HepG2 (cell line): ENCODE measurements around the gene PMM2. TPM values are rescaled to one million over a fixed set of nuclear protein-coding genes. Genes with fewer than 3 reads are reported as not detected.
"Not testable (repeated sequence)": the region's sequence is repeated elsewhere in the genome, so short reads cannot be mapped to it uniquely, and the experiment has no call there.

ENCODE experiments used
- ATAC-seq: fragments of 200-7000 bp; cut with Tn5 transposase; 3 replicates; pipeline ENCODE4 v1.9.1; 2020; ENCODE audit warnings: mild to moderate bottlenecking, moderate library complexity
- BruUV-seq: library from RNA; stranded (reverse); fragments of 400-500 nt; replicated peaks from 2 replicates; lab custom pipeline; 2021; lab: Mats Ljungman, UMichigan
- CTCF ChIA-PET: fragments of 300-600 bp; formaldehyde crosslinking; extraction: SDS; loops from one replicate; lab custom pipeline; 2021; ENCODE audit warnings: low total read pairs, inconsistent platforms, low intra/inter-chr PET ratio; lab: Yijun Ruan, JAX
- POLR2A ChIA-PET: fragments of 350-600 bp; sonication (Branson Sonifier 250); formaldehyde crosslinking; loops from one replicate; lab custom pipeline; 2020; ENCODE audit warnings: antibody characterized with exemption, inconsistent platforms; lab: Yijun Ruan, JAX
- DNase-seq: peaks from one replicate; pipeline ENCODE4 v3.0.0-alpha.2; 2015; ENCODE audit warnings: low spot score
- FAIRE-seq: peaks from 3 replicates; lab custom pipeline; 2011; peaks lifted over from hg19 to GRCh38; lab: Jason Lieb, UNC
- H2AFZ ChIP-seq: one replicate; pipeline ENCODE4 v1.6.1; 2011; ENCODE audit warnings: low read length, inconsistent platforms
- H3K27ac ChIP-seq: fragments of 300-600 bp; 3 replicates; pipeline ENCODE4 v1.8.0; 2011; ENCODE audit warnings: mixed run types, mild to moderate bottlenecking, mixed read lengths, low read length, inconsistent platforms; ENCODE audit not compliant: insufficient read depth; ENCODE audit errors: extremely low read length
- H3K27me3 ChIP-seq, 2 experiments: fragments of 200-600 bp in 1 of 2; 2 replicates in 1 of 2; 3 replicates in 1 of 2; pipeline versions ENCODE4 v1.6.0 to v1.8.0; 2011; ENCODE audit warnings: low read length in 2 of 2, mild to moderate bottlenecking in 2 of 2, moderate library complexity in 2 of 2, inconsistent platforms in 1 of 2; ENCODE audit not compliant: insufficient read depth in 2 of 2, control insufficient read depth in 1 of 2
- H3K36me3 ChIP-seq, 2 experiments: fragments of 200-600 bp in 1 of 2; replicated peaks in 1 of 2; 2 replicates in 1 of 2; 3 replicates in 1 of 2; pipeline versions ENCODE4 v1.5.1 to v1.8.0; 2011; ENCODE audit warnings: low read length in 2 of 2, inconsistent platforms in 1 of 2; ENCODE audit not compliant: insufficient read depth in 2 of 2, control insufficient read depth in 1 of 2
- H3K4me1 ChIP-seq: 2 replicates; pipeline ENCODE4 v1.5.1; 2012; ENCODE audit warnings: low read length, inconsistent platforms; ENCODE audit not compliant: insufficient read depth
- H3K4me2 ChIP-seq: 2 replicates; pipeline ENCODE4 v1.6.0; 2011; ENCODE audit warnings: low read depth, low read length, inconsistent platforms
- H3K4me3 ChIP-seq, 3 experiments: fragments of 200-600 bp in 1 of 3; sonication (generic), shearing (Covaris generic) in 1 of 3; replicated peaks in 1 of 3; 2 replicates each; pipeline ENCODE4 v1.5.1; 2011 to 2016; ENCODE audit warnings: low read length in 3 of 3, inconsistent platforms in 2 of 3, low read depth in 2 of 3, mild to moderate bottlenecking in 2 of 3, control low read depth in 1 of 3, mixed read lengths in 1 of 3; ENCODE audit not compliant: insufficient read depth in 1 of 3
- H3K79me2 ChIP-seq: one replicate; pipeline ENCODE4 v1.6.1; 2011; ENCODE audit warnings: low read length, inconsistent platforms; ENCODE audit not compliant: insufficient read depth
- H3K9ac ChIP-seq: 2 replicates; pipeline ENCODE4 v1.6.0; 2011; ENCODE audit warnings: mild to moderate bottlenecking, low read depth, low read length, inconsistent platforms; ENCODE audit not compliant: insufficient read depth
- H3K9me3 ChIP-seq: 2 replicates; pipeline ENCODE4 v1.5.1; 2012; ENCODE audit warnings: mild to moderate bottlenecking, low read length
- H4K20me1 ChIP-seq: 2 replicates; pipeline ENCODE4 v1.6.0; 2011; ENCODE audit warnings: inconsistent platforms, mild to moderate bottlenecking, low read length, moderate library complexity; ENCODE audit not compliant: insufficient read depth
- ZBTB40 ChIP-seq, 2 experiments: fragments of 450-650 bp in 1 of 2; sonication (generic) in 1 of 2; formaldehyde crosslinking in 1 of 2; IDR thresholded peaks; 2 replicates each; pipeline versions ENCODE4 v1.6.1 to v1.8.0; 2016 to 2022; ENCODE audit warnings: antibody characterized with exemption in 1 of 2, mild to moderate bottlenecking in 1 of 2, missing genetic modification reagents in 1 of 2
- WGBS: methylation state at CpG from one replicate; pipeline ENCODE4 v1.1.6; 2017; ENCODE audit warnings: low lambda C conversion rate; 5-methylcytosine and 5-hydroxymethylcytosine counted together
- in situ Hi-C: cut with HindIII; loops from 2 replicates; pipeline ENCODE4 v1.10.0; 2017; ENCODE audit warnings: low pct_unique_long_range_greater_than_20kb; ENCODE audit not compliant: extremely low pct_ligation_motif_present
- intact Hi-C: fragments of 100-400 bp; cut with micrococcal nuclease; formaldehyde crosslinking; loops from one replicate; pipeline ENCODE4 v1.10.0; 2022; ENCODE audit not compliant: unreplicated experiment
- polyA plus RNA-seq, 8 experiments: library from polyadenylated mRNA; depleted of rRNA in 3 of 8; stranded (reverse) in 7 of 8; unstranded in 1 of 8; fragments of >200 nt; fragmentation: Illumina TruSeq in 4 of 8; extraction: Trizol in 4 of 8; gene quantifications; 2 replicates each; pipeline versions ENCODE4 v1.2.1 to v1.2.3, GENCODE V29; 2011 to 2016; ENCODE audit warnings: low read depth in 4 of 8, missing spikeins in 1 of 8, mixed read lengths in 1 of 8; ENCODE audit not compliant: insufficient read depth in 1 of 8
- total RNA-seq, 5 experiments: library from RNA; depleted of rRNA; stranded (reverse); fragments of >200 nt; fragmentation: Illumina TruSeq; extraction: Trizol; gene quantifications; 2 replicates each; pipeline ENCODE4 v1.2.3, GENCODE V29; 2016; ENCODE audit warnings: low read depth in 1 of 5

PMM2 gene
- total and polyA plus RNA-seq, 2 of the 13 experiments (the other 11 are each of a cell fraction or from before 2014, with no cell fraction given) = 52.2 to 93.7 TPM

GRCh38 chr16:8836797-8837196 lies 39.2 kb downstream of the PMM2 start:
- BruUV-seq, H3K9me3 ChIP-seq, FAIRE-seq, POLR2A ChIA-PET, H3K9ac ChIP-seq, intact Hi-C loops, H2AFZ ChIP-seq, H3K27me3 ChIP-seq, H3K4me1 ChIP-seq, DNase-seq, H3K27ac ChIP-seq, ATAC-seq, H3K4me3 ChIP-seq, in situ Hi-C loops, CTCF ChIA-PET, H3K4me2 ChIP-seq: not testable (repeated sequence)
- H3K79me2 ChIP-seq = peaks cover 44% of the 10 kb centered on the region
- peaks cover 10 to 18% of the 10 kb centered on the region in 2 experiments for H3K36me3 ChIP-seq
- WGBS = 88% methylated on average over 7 of the region's 7 CpGs
- peaks cover 20% of the 10 kb centered on the region for H4K20me1 ChIP-seq

GRCh38 chr16:8837594-8837993 lies 40.0 kb downstream of the PMM2 start:
- in situ Hi-C loops, H3K27ac ChIP-seq, CTCF ChIA-PET, DNase-seq, H2AFZ ChIP-seq, FAIRE-seq, H3K4me3 ChIP-seq, POLR2A ChIA-PET, ATAC-seq, H3K9me3 ChIP-seq, H3K4me2 ChIP-seq, H3K4me1 ChIP-seq, H3K36me3 ChIP-seq, intact Hi-C loops, H3K27me3 ChIP-seq, BruUV-seq, H3K9ac ChIP-seq: not testable (repeated sequence)
- H3K79me2 ChIP-seq = peaks cover 43% of the 10 kb centered on the region
- WGBS = 98% methylated on average over 15 of the region's 15 CpGs
- H4K20me1 ChIP-seq = peaks cover 16% of the 10 kb centered on the region

GRCh38 chr16:8842016-8842415 lies 44.4 kb downstream of the PMM2 start:
- Histone ChIP-seq H3K79me2 (peaks cover 48% of the 10 kb centered on the region), H4K20me1 (peaks cover 32% of the 10 kb centered on the region), H3K36me3 (peaks cover 12 to 15% of the 10 kb centered on the region in 2 experiments; a peak in 4 of 5 replicates)
- H3K9ac ChIP-seq; FAIRE-seq; DNase-seq; BruUV-seq; intact Hi-C loops; H3K27me3 ChIP-seq; H2AFZ ChIP-seq; ATAC-seq; H3K4me2 ChIP-seq; H3K9me3 ChIP-seq; POLR2A ChIA-PET; H3K27ac ChIP-seq; H3K4me1 ChIP-seq; in situ Hi-C loops; H3K4me3 ChIP-seq; CTCF ChIA-PET; TF ChIP-seq ZBTB40 (CRISPR knock-in tag; IDR thresholded peaks at IDR 0.05): not testable (repeated sequence)
- TF ChIP-seq ZBTB40 (IDR thresholded peaks at IDR 0.05) = 0 out of 2 replicates have a peak, but pooled peaks have one; percentile 5
- 98% methylated on average over 4 of the region's 4 CpGs for WGBS
